Vagina (tissue), 2 donors: Measurements from ENCODE around the gene NIPAL4. TPM values are rescaled to one million over a fixed set of nuclear protein-coding genes. Genes with fewer than 3 reads are reported as not detected.

Experiments
- DNase-seq, 2 donors: peaks; one replicate each; pipeline ENCODE4 v3.0.0-alpha.2; 2017; ENCODE audit errors: extremely low spot score in 2 of 2
- H3K27ac ChIP-seq: fragments of 200-600 bp; sonication (generic); one replicate; pipeline ENCODE4 v1.5.1; 2019
- H3K27me3 ChIP-seq: fragments of 200-600 bp; sonication (generic); one replicate; pipeline ENCODE4 v1.5.1; 2019
- H3K36me3 ChIP-seq, 2 donors: fragments of 200-600 bp; sonication (generic); one replicate each; pipeline ENCODE4 v1.5.1; 2017 to 2019
- H3K4me1 ChIP-seq: fragments of 200-600 bp; sonication (generic); one replicate; pipeline ENCODE4 v1.5.1; 2019
- H3K4me3 ChIP-seq, 2 donors: fragments of 200-600 bp; sonication (generic); 1 replicate in 1 of 2; 2 replicates in 1 of 2; pipeline ENCODE4 v1.5.1; 2016 to 2019
- H3K9me3 ChIP-seq: fragments of 200-600 bp; sonication (generic); one replicate; pipeline ENCODE4 v1.5.1; 2019
- POLR2A ChIP-seq, 2 donors: fragments of 450-650 bp; IDR thresholded peaks; one replicate each; pipeline ENCODE4 v1.6.1; 2017; ENCODE audit warnings: antibody characterized with exemption in 2 of 2, mild to moderate bottlenecking in 2 of 2, moderate library complexity in 2 of 2
- POLR2AphosphoS5 ChIP-seq, 2 donors: sonication (generic); formaldehyde crosslinking; IDR thresholded peaks; one replicate each; pipeline ENCODE4 v1.9.0; 2017; ENCODE audit warnings: antibody characterized with exemption in 2 of 2, mild to moderate bottlenecking in 2 of 2, low read depth in 1 of 2; ENCODE audit not compliant: insufficient read depth in 1 of 2
- intact Hi-C: fragments of 100-400 bp; cut with DNase I; formaldehyde crosslinking; loops from one replicate; pipeline ENCODE4 v1.15.1; 2023
- total RNA-seq: library from RNA; depleted of rRNA; stranded (reverse); fragments of >200 nt; gene quantifications from one replicate; pipeline ENCODE4 v1.2.3, GENCODE V29; 2016
- TF ChIP-seq, protein P1 (sequence below), 3 experiments: fragments of 450-650 bp in 2 of 3; fragments of 200-600 bp in 1 of 3; sonication (generic) in 1 of 3; IDR thresholded peaks; one replicate each; pipeline ENCODE4 v1.5.1; 2017 to 2019; ENCODE audit warnings: antibody characterized with exemption in 3 of 3, mild to moderate bottlenecking in 2 of 3, moderate library complexity in 2 of 3

Gene NIPAL4
- total RNA-seq, 1 donor from 2014 or later, result 12.0 TPM

GRCh38 chr5:157455057-157455456 lies 5.0 kb upstream of the NIPAL4 start:
- Histone ChIP-seq H3K4me3 (no peak overlapping the region), H3K9me3 (no peaks in the 10 kb centered on the region), H3K36me3 (no peaks in the 10 kb centered on the region), H3K27ac (no peak overlapping the region), H3K27me3 (no peaks in the 10 kb centered on the region), H3K4me1 (peaks cover 8% of the 10 kb centered on the region)
- peak; percentile 69 to 93 for DNase-seq
- intact Hi-C loops, result no loop called here
- TF ChIP-seq POLR2A (IDR thresholded peaks at IDR 0.05), result no peak
- TF ChIP-seq, protein P1, sequence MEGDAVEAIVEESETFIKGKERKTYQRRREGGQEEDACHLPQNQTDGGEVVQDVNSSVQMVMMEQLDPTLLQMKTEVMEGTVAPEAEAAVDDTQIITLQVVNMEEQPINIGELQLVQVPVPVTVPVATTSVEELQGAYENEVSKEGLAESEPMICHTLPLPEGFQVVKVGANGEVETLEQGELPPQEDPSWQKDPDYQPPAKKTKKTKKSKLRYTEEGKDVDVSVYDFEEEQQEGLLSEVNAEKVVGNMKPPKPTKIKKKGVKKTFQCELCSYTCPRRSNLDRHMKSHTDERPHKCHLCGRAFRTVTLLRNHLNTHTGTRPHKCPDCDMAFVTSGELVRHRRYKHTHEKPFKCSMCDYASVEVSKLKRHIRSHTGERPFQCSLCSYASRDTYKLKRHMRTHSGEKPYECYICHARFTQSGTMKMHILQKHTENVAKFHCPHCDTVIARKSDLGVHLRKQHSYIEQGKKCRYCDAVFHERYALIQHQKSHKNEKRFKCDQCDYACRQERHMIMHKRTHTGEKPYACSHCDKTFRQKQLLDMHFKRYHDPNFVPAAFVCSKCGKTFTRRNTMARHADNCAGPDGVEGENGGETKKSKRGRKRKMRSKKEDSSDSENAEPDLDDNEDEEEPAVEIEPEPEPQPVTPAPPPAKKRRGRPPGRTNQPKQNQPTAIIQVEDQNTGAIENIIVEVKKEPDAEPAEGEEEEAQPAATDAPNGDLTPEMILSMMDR (IDR thresholded peaks at IDR 0.05), result no peak
- no peak for TF ChIP-seq POLR2AphosphoS5 (IDR thresholded peaks at IDR 0.05; ENCODE audit: insufficient read depth in 1 of 2, low read depth in 1 of 2)

DNA sequence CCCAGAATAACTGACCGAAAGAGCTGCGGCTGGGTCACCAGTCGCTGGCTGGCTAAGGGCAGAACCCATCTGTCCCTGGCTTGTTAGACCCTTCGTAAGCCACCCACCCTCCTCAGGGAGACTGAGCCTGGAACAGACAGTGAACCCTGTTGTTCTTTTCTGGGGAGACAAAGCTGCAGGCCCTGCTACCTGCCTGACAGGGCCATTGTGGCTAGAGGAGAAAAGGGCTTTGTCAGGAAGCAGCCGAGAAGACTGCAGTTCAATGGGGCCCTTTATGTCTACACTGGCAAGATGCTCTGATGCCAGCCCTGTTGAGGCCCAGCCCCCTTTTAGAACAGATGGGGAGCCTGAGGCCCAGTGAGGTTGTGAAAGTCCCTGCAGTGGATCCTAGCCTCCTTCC lies 3.7 kb upstream of the NIPAL4 start:
- intact Hi-C loops, result no loop called here
- Histone ChIP-seq H3K36me3 (no peaks in the 10 kb centered on the region), H3K27ac (no peak overlapping the region), H3K27me3 (no peaks in the 10 kb centered on the region), H3K4me3 (no peak overlapping the region), H3K9me3 (no peaks in the 10 kb centered on the region), H3K4me1 (peaks cover 14% of the 10 kb centered on the region)
- DNase-seq, result peak in 1 of 2 donors; percentile 31
- no peak for TF ChIP-seq POLR2A (IDR thresholded peaks at IDR 0.05)
- TF ChIP-seq, protein P1 (IDR thresholded peaks at IDR 0.05), result no peak
- no peak for TF ChIP-seq POLR2AphosphoS5 (IDR thresholded peaks at IDR 0.05; ENCODE audit: insufficient read depth in 1 of 2, low read depth in 1 of 2)

GRCh38 chr5:157457391-157457790 lies 2.6 kb upstream of the NIPAL4 start:
- peak; percentile 2 to 56 for DNase-seq
- Histone ChIP-seq H3K4me1 (peaks cover 23% of the 10 kb centered on the region), H3K36me3 (no peaks in the 10 kb centered on the region), H3K4me3 (no peak overlapping the region), H3K27me3 (no peaks in the 10 kb centered on the region), H3K27ac (no peak overlapping the region), H3K9me3 (no peaks in the 10 kb centered on the region)
- TF ChIP-seq POLR2A (IDR thresholded peaks at IDR 0.05), result no peak
- TF ChIP-seq, protein P1 (IDR thresholded peaks at IDR 0.05), result no peak
- no peak for TF ChIP-seq POLR2AphosphoS5 (IDR thresholded peaks at IDR 0.05; ENCODE audit: insufficient read depth in 1 of 2, low read depth in 1 of 2)
- intact Hi-C loops, result no loop called here

DNA sequence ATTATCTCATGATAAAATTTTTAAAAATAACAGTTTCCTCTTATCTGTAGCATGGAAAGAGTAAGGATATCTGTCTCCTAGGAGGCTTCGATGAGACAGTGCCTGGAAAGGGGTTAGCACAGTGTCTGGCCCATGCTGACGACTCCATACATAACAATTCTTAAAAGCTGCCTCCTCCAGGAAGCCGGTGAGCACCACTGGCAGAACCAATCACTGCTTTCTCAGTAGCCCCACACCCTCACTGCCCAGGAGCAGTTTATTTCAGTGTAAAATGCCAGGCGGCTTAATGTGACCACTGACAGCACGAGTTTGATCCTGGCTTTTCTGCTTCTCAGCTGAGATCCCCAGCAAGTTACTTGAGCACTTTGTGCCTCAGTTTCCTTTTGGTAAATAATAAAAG lies 1.2 kb upstream of the NIPAL4 start:
- intact Hi-C loops, result no loop called here
- TF ChIP-seq POLR2AphosphoS5 (IDR thresholded peaks at IDR 0.05; ENCODE audit: insufficient read depth in 1 of 2, low read depth in 1 of 2), result no peak
- no peak for TF ChIP-seq POLR2A (IDR thresholded peaks at IDR 0.05)
- TF ChIP-seq, protein P1 (IDR thresholded peaks at IDR 0.05), result no peak
- no peaks in the 10 kb centered on the region for H3K9me3 ChIP-seq
- DNase-seq, result no peak
- no peaks in the 10 kb centered on the region for H3K36me3 ChIP-seq
- H3K4me3 ChIP-seq, result no peak overlapping the region
- no peak overlapping the region for H3K27ac ChIP-seq
- H3K27me3 ChIP-seq, result no peaks in the 10 kb centered on the region
- H3K4me1 ChIP-seq, result peaks cover 38% of the 10 kb centered on the region

DNA sequence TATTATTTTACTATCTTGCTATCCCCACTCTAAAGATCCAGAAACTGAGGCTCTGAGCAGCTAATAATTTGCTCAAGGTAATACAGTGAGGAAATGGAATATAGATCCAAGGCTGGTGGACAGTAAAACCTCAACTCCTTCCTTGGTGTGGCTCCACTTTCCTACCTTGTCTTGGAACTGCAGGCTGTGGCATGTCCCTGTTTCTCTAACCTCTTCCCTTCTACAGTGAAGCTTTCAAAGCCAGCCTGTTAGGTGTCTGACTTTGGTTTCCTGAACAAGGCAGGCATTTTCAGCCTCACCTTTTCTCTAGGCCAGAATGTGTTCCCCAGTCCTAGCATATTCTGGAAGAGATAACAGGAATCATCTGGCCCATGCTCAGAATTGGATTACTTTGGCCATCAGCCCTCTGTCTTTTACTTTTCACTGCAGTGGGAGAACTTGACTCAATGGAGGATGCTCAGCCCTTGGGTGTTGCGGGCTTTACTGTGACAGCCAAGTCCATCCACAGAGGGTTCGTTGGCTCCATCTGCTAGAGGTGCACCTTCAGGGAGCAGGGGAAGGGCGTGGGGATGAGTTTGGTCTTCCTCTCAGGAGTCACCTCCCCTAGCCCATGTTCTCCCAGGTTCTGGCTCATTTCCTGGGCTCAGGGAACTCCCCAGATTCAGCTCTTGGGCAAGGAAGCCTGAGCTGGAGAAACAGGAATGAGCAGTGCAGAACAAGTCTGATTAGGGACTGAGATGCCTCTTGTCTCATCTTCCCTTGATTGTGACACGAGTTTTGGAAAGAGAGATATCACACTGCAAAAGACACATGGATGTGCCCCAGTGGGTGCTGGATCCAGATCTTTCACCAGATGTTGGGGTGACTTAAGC lies 1.1 kb downstream of the NIPAL4 start:
- Histone ChIP-seq H3K36me3 (no peaks in the 10 kb centered on the region), H3K9me3 (no peaks in the 10 kb centered on the region), H3K27me3 (no peaks in the 10 kb centered on the region), H3K4me3 (peak overlapping the region in 1 of 2 donors; percentile 51), H3K4me1 (peaks cover 52% of the 10 kb centered on the region), H3K27ac (peak overlapping the region; percentile 78)
- intact Hi-C loops, result loop anchor here (10.0 kb wide), 1 partner anchor 96 kb away; no protein-coding TSS in a partner anchor
- DNase-seq, result no peak
- TF ChIP-seq POLR2AphosphoS5 (IDR thresholded peaks at IDR 0.05; ENCODE audit: insufficient read depth in 1 of 2, low read depth in 1 of 2), result no peak
- TF ChIP-seq, protein P1 (IDR thresholded peaks at IDR 0.05), result no peak
- no peak for TF ChIP-seq POLR2A (IDR thresholded peaks at IDR 0.05)
